ENCODE measurements around the gene LHX4.
A peak's percentile ranks its signal among the peaks of the same experiment; 100 is the strongest.

Gene LHX4

GRCh38 chr1:180229483-180230415 is at the start of gene LHX4:
Gene LHX4, plus strand, starts transcription at chr1:180230264. Its CDS starts 266 bp downstream, at chr1:180230530.
- Histone ChIP-seq H3K36me3 (ENCODE audit: control insufficient read depth in 1 of 2, insufficient read depth in 2 of 2, low read length in 2 of 2) (no peaks in the 10 kb centered on the region), H3K9me3 (ENCODE audit: control insufficient read depth in 1 of 2, low read length in 2 of 2) (peaks cover 0 to 3% of the 10 kb centered on the region in 2 donors), H3K4me1 (ENCODE audit: control insufficient read depth in 1 of 2, insufficient read depth in 2 of 2, low read length in 2 of 2) (peaks cover 5 to 46% of the 10 kb centered on the region in 2 donors), H3K4me3 (ENCODE audit: low read depth in 1 of 2, low read length in 2 of 2) (peak within 1 kb of the TSS; percentile 60 to 77), H3K27me3 (ENCODE audit: low read depth, low read length) (peaks cover 61% of the 10 kb centered on the region), H3K27ac (ENCODE audit: low read length) (no peak within 1 kb of the TSS)

DNA sequence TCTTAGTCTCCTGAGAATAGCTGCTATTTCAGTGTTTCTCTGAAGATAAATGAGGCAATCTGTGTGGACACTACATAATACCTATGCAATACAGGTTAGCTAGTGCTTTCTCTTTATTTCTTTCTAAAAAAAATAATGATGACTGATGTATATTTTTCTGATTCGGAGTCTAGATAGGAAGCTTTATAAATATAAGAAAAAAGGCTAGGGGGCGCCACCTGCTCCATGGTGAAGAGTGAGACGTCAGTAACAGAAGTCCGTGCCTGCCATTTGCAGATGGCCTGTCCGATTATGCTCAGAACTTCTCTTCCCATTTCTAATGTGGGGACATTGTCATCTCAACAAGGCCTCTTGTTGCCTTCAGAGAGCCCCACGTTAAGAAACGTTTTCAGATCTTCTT is 49.0 kb upstream of the LHX4 start:
- Histone ChIP-seq H3K4me1 (ENCODE audit: control insufficient read depth in 1 of 2, insufficient read depth in 2 of 2, low read length in 2 of 2) (peaks cover 0 to 5% of the 10 kb centered on the region in 2 donors), H3K9me3 (ENCODE audit: control insufficient read depth in 1 of 2, low read length in 2 of 2) (no peaks in the 10 kb centered on the region), H3K4me3 (ENCODE audit: low read depth in 1 of 2, low read length in 2 of 2) (no peak overlapping the region), H3K27me3 (ENCODE audit: low read depth, low read length) (no peaks in the 10 kb centered on the region), H3K36me3 (ENCODE audit: control insufficient read depth in 1 of 2, insufficient read depth in 2 of 2, low read length in 2 of 2) (peaks cover 38 to 51% of the 10 kb centered on the region in 2 donors), H3K27ac (ENCODE audit: low read length) (no peak overlapping the region)

- Histone ChIP-seq H3K9me3 (ENCODE audit: control insufficient read depth in 1 of 2, low read length in 2 of 2) (no peaks in the 10 kb centered on the region), H3K27me3 (ENCODE audit: low read depth, low read length) (no peaks in the 10 kb centered on the region), H3K4me3 (ENCODE audit: low read depth in 1 of 2, low read length in 2 of 2) (no peak overlapping the region), H3K4me1 (ENCODE audit: control insufficient read depth in 1 of 2, insufficient read depth in 2 of 2, low read length in 2 of 2) (peaks cover 0 to 5% of the 10 kb centered on the region in 2 donors), H3K27ac (ENCODE audit: low read length) (no peak overlapping the region), H3K36me3 (ENCODE audit: control insufficient read depth in 1 of 2, insufficient read depth in 2 of 2, low read length in 2 of 2) (peaks cover 48 to 62% of the 10 kb centered on the region in 2 donors)
Measured at GRCh38 chr1:180181996-180182642, 47.9 kb upstream of the LHX4 start.

- Histone ChIP-seq H3K27ac (ENCODE audit: low read length) (no peak overlapping the region), H3K4me3 (ENCODE audit: low read depth in 1 of 2, low read length in 2 of 2) (no peak overlapping the region), H3K4me1 (ENCODE audit: control insufficient read depth in 1 of 2, insufficient read depth in 2 of 2, low read length in 2 of 2) (peaks cover 0 to 5% of the 10 kb centered on the region in 2 donors), H3K9me3 (ENCODE audit: control insufficient read depth in 1 of 2, low read length in 2 of 2) (no peaks in the 10 kb centered on the region), H3K27me3 (ENCODE audit: low read depth, low read length) (no peaks in the 10 kb centered on the region), H3K36me3 (ENCODE audit: control insufficient read depth in 1 of 2, insufficient read depth in 2 of 2, low read length in 2 of 2) (peaks cover 55 to 68% of the 10 kb centered on the region in 2 donors)
Measured at GRCh38 chr1:180182643-180183311, 47.3 kb upstream of the LHX4 start.

DNA sequence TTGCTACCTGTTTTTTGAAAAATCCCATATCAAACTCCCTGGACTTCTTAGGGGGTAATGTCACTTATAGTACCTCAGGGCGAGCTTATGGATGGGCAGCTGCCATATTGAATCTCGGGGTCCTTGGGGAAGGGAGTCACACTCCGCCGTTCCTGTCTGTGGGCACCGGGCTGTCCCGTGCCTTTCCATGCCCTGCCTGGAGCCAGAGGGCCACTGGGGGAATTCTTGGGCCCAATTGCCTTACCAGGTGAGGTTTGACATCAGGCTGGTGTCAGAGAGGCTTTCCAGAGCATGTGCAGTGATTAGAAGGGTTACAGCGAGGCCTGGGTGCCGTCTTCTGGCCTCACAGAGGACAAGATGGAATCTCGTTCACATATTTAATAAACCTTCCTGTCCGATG is 46.6 kb upstream of the LHX4 start:
- no peak overlapping the region for H3K27ac ChIP-seq (ENCODE audit: low read length)
- peaks cover 0 to 4% of the 10 kb centered on the region in 2 donors for H3K4me1 ChIP-seq (ENCODE audit: control insufficient read depth in 1 of 2, insufficient read depth in 2 of 2, low read length in 2 of 2)
- H3K27me3 ChIP-seq (ENCODE audit: low read depth, low read length) = no peaks in the 10 kb centered on the region
- H3K9me3 ChIP-seq (ENCODE audit: control insufficient read depth in 1 of 2, low read length in 2 of 2) = no peaks in the 10 kb centered on the region
- H3K4me3 ChIP-seq (ENCODE audit: low read depth in 1 of 2, low read length in 2 of 2) = no peak overlapping the region
- peaks cover 60 to 71% of the 10 kb centered on the region in 2 donors for H3K36me3 ChIP-seq (ENCODE audit: control insufficient read depth in 1 of 2, insufficient read depth in 2 of 2, low read length in 2 of 2)

DNA sequence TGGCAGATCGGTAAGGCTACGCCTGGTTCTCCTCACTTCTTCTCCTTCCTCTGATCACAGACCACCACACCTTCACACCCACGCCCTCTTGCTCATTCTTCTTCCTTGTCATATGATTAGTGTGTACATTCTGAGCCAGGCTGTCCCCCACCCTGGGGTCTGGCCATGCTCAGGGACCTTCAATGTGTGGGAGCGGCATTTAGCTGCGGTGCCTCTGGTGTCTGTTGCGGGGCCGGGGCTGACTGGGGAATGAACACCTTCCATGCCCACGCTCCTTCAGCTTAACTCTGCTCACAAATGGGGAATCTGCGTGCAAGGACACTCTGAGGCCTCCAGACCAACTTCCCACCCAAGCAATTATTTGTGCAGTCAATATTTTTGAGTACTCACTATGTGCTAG is 46.0 kb upstream of the LHX4 start:
- no peaks in the 10 kb centered on the region for H3K27me3 ChIP-seq (ENCODE audit: low read depth, low read length)
- peaks cover 66 to 77% of the 10 kb centered on the region in 2 donors for H3K36me3 ChIP-seq (ENCODE audit: control insufficient read depth in 1 of 2, insufficient read depth in 2 of 2, low read length in 2 of 2)
- H3K9me3 ChIP-seq (ENCODE audit: control insufficient read depth in 1 of 2, low read length in 2 of 2) = no peaks in the 10 kb centered on the region
- no peak overlapping the region for H3K27ac ChIP-seq (ENCODE audit: low read length)
- H3K4me1 ChIP-seq (ENCODE audit: control insufficient read depth in 1 of 2, insufficient read depth in 2 of 2, low read length in 2 of 2) = no peaks in the 10 kb centered on the region
- no peak overlapping the region for H3K4me3 ChIP-seq (ENCODE audit: low read depth in 1 of 2, low read length in 2 of 2)

GRCh38 chr1:180185281-180185680 is 44.8 kb upstream of the LHX4 start:
- Histone ChIP-seq H3K4me3 (ENCODE audit: low read depth in 1 of 2, low read length in 2 of 2) (no peak overlapping the region), H3K27ac (ENCODE audit: low read length) (no peak overlapping the region), H3K36me3 (ENCODE audit: control insufficient read depth in 1 of 2, insufficient read depth in 2 of 2, low read length in 2 of 2) (peaks cover 68 to 80% of the 10 kb centered on the region in 2 donors), H3K4me1 (ENCODE audit: control insufficient read depth in 1 of 2, insufficient read depth in 2 of 2, low read length in 2 of 2) (no peaks in the 10 kb centered on the region), H3K27me3 (ENCODE audit: low read depth, low read length) (no peaks in the 10 kb centered on the region), H3K9me3 (ENCODE audit: control insufficient read depth in 1 of 2, low read length in 2 of 2) (no peaks in the 10 kb centered on the region)

- Histone ChIP-seq H3K36me3 (ENCODE audit: control insufficient read depth in 1 of 2, insufficient read depth in 2 of 2, low read length in 2 of 2) (peaks cover 71 to 87% of the 10 kb centered on the region in 2 donors), H3K27ac (ENCODE audit: low read length) (no peak overlapping the region), H3K9me3 (ENCODE audit: control insufficient read depth in 1 of 2, low read length in 2 of 2) (no peaks in the 10 kb centered on the region)
Measured at GRCh38 chr1:180185971-180186645, 44.0 kb upstream of the LHX4 start.

DNA sequence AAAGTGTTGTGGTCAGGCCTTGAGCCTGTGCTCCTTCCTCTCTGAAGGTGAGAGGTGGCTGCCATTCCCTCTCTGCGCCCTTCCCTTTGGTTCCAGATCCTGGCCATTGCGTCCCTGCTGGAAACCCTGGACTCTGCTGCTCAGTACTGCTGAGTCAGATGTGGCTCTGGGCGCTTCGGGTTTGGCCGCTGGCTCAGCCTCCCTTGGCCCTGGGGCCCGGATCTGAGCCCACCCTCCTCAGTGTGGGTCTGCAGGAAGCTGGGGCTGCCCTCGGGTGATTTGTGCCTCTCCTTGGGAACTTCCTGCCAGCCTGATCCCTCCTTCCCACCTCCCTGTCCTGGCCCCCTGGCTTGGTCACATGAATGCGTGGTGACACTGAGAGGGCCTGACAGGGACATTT is 43.2 kb upstream of the LHX4 start:
- Histone ChIP-seq H3K27ac (ENCODE audit: low read length) (no peak overlapping the region), H3K9me3 (ENCODE audit: control insufficient read depth in 1 of 2, low read length in 2 of 2) (no peaks in the 10 kb centered on the region), H3K4me1 (ENCODE audit: control insufficient read depth in 1 of 2, insufficient read depth in 2 of 2, low read length in 2 of 2) (no peaks in the 10 kb centered on the region), H3K4me3 (ENCODE audit: low read depth in 1 of 2, low read length in 2 of 2) (no peak overlapping the region), H3K36me3 (ENCODE audit: control insufficient read depth in 1 of 2, insufficient read depth in 2 of 2, low read length in 2 of 2) (peaks cover 68 to 90% of the 10 kb centered on the region in 2 donors), H3K27me3 (ENCODE audit: low read depth, low read length) (no peaks in the 10 kb centered on the region)

More at GRCh38 chr1:180185971-180186645, 44.0 kb upstream of the LHX4 start:
- H3K27me3 ChIP-seq (ENCODE audit: low read depth, low read length) = no peaks in the 10 kb centered on the region
- H3K4me1 ChIP-seq (ENCODE audit: control insufficient read depth in 1 of 2, insufficient read depth in 2 of 2, low read length in 2 of 2) = no peaks in the 10 kb centered on the region
- no peak overlapping the region for H3K4me3 ChIP-seq (ENCODE audit: low read depth in 1 of 2, low read length in 2 of 2)

DNA sequence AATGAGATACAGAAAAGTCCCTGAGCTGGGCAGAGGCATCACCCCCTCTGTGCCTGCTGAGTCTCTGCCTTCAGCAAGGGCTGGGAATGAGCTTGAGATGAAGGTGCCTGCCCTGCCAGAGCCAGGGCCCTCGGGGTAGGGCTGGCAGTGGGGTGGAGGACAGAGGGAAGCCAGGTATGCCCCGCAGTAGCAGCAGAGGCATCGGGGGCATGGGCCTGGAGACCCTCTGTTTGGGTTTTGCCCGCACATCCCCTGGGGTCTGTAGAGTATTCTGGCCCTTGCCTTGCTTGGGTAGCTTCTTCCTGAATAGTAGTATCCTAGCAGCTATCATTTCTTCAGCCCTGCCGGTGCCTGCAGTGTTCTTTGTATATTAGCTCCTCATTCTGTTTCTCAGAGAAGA is 42.4 kb upstream of the LHX4 start:
- Histone ChIP-seq H3K36me3 (ENCODE audit: control insufficient read depth in 1 of 2, insufficient read depth in 2 of 2, low read length in 2 of 2) (peaks cover 66 to 90% of the 10 kb centered on the region in 2 donors), H3K4me3 (ENCODE audit: low read depth in 1 of 2, low read length in 2 of 2) (no peak overlapping the region), H3K27me3 (ENCODE audit: low read depth, low read length) (no peaks in the 10 kb centered on the region)

More for the DNA sequence above, 42.4 kb upstream of the LHX4 start:
- Histone ChIP-seq H3K27ac (ENCODE audit: low read length) (no peak overlapping the region), H3K4me1 (ENCODE audit: control insufficient read depth in 1 of 2, insufficient read depth in 2 of 2, low read length in 2 of 2) (no peaks in the 10 kb centered on the region), H3K9me3 (ENCODE audit: control insufficient read depth in 1 of 2, low read length in 2 of 2) (no peaks in the 10 kb centered on the region)

Data from muscle layer of duodenum (tissue), 2 donors.